Neural progenitor cell (in vitro differentiated cells): ENCODE results near the gene SCAF8.

ENCODE experiments used
- EZH2 ChIP-seq: fragments of 200-600 bp; sonication (generic); IDR thresholded peaks from 2 replicates; pipeline ENCODE4 v1.6.1; 2017; ENCODE audit warnings: antibody characterized with exemption, mild to moderate bottlenecking, moderate library complexity
- EZH2phosphoT487 ChIP-seq: fragments of 200-600 bp; sonication (generic); IDR thresholded peaks from 2 replicates; pipeline ENCODE4 v1.6.1; 2017; ENCODE audit warnings: antibody characterized with exemption
- TF ChIP-seq, protein P1 (sequence below): fragments of 200-600 bp; sonication (generic); IDR thresholded peaks from 2 replicates; pipeline ENCODE4 v1.5.1; 2017; ENCODE audit warnings: antibody characterized with exemption, mild to moderate bottlenecking

DNA sequence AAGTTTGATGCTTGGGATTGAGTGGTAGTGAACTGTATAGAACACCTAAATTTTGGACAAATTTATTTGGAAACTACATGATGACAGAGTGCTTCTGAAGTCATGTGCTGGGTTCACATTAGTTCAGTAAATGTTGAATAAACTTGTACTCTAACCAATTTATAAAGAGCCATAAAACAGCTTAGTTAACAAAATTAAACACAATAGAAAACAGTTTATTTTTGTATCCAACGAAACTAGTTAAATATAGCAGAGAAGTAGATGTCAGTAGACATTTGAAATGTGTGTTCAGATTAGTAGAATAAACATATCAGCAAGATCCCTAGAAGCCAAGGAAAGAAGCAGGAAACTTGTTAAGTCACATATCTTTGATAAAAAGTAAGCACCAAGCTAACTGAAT is 32.1 kb downstream of the SCAF8 start:
- TF ChIP-seq, protein P1, sequence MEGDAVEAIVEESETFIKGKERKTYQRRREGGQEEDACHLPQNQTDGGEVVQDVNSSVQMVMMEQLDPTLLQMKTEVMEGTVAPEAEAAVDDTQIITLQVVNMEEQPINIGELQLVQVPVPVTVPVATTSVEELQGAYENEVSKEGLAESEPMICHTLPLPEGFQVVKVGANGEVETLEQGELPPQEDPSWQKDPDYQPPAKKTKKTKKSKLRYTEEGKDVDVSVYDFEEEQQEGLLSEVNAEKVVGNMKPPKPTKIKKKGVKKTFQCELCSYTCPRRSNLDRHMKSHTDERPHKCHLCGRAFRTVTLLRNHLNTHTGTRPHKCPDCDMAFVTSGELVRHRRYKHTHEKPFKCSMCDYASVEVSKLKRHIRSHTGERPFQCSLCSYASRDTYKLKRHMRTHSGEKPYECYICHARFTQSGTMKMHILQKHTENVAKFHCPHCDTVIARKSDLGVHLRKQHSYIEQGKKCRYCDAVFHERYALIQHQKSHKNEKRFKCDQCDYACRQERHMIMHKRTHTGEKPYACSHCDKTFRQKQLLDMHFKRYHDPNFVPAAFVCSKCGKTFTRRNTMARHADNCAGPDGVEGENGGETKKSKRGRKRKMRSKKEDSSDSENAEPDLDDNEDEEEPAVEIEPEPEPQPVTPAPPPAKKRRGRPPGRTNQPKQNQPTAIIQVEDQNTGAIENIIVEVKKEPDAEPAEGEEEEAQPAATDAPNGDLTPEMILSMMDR = no peak
- TF ChIP-seq EZH2 (no peak), EZH2phosphoT487 (no peak)
